ENCODE results near the gene OXSR1. TPM values are rescaled to one million over a fixed set of nuclear protein-coding genes. Genes with fewer than 3 reads are reported as not detected.

Gene OXSR1
- total and polyA plus RNA-seq, 10 donors, result 9.3 to 45.0 (median 30.5) TPM

- H3K9me3 ChIP-seq, result no peaks in the 10 kb centered on the region
- no peak for TF ChIP-seq POLR2A (IDR thresholded peaks at IDR 0.05)
- no peak for TF ChIP-seq CTCF (IDR thresholded peaks at IDR 0.05 in 8 of 11, conservative IDR thresholded peaks at IDR 0.05 in 3 of 11)
- no peak for TF ChIP-seq POLR2AphosphoS5 (IDR thresholded peaks at IDR 0.05)
- no peaks in the 10 kb centered on the region for H3K27me3 ChIP-seq (replicated peaks in 1 of 7)
- 0 to 8% (median 2%) methylated on average over 8 of the region's 8 CpGs for WGBS, 5 donors
- H3K4me3 ChIP-seq, result peak overlapping the region; percentile 82 to 99 (median 96)
- H3K27ac ChIP-seq, result peak overlapping the region; percentile 92 to 97 (median 96)
- intact Hi-C loops (cut with DNase I; ENCODE audit: low total_unique reads), result no loop called here
- peaks cover 0 to 44% (median 34%) of the 10 kb centered on the region in 6 donors for H3K36me3 ChIP-seq
- H3K4me1 ChIP-seq, result peaks cover 30 to 85% (median 52%) of the 10 kb centered on the region in 6 donors
- no peak for DNase-seq
Observed at GRCh38 chr3:38139191-38139590, 26.1 kb upstream of the OXSR1 start.

GRCh38 chr3:38139652-38140051, 25.7 kb upstream of the OXSR1 start:
- Histone ChIP-seq H3K36me3 (peaks cover 0 to 40% (median 31%) of the 10 kb centered on the region in 6 donors), H3K4me1 (peaks cover 28 to 83% (median 50%) of the 10 kb centered on the region in 6 donors), H3K27me3 (replicated peaks in 1 of 7) (no peaks in the 10 kb centered on the region), H3K4me3 (peak overlapping the region; percentile 82 to 99 (median 96)), H3K27ac (peak overlapping the region in 6 of 8 donors; percentile 93 to 97 (median 96)), H3K9me3 (no peaks in the 10 kb centered on the region)
- DNase-seq, result no peak
- intact Hi-C loops (cut with DNase I; ENCODE audit: low total_unique reads), result loop anchor here (10.0 kb wide), 1 partner anchor 105 kb away; no protein-coding TSS in a partner anchor
- WGBS, 5 donors, result 74 to 94% (median 79%) methylated on average over 3 to 7 of the region's 7 CpGs
- TF ChIP-seq POLR2AphosphoS5 (IDR thresholded peaks at IDR 0.05) (no peak), CTCF (IDR thresholded peaks at IDR 0.05 in 8 of 11, conservative IDR thresholded peaks at IDR 0.05 in 3 of 11) (no peak), POLR2A (IDR thresholded peaks at IDR 0.05) (no peak)

DNA sequence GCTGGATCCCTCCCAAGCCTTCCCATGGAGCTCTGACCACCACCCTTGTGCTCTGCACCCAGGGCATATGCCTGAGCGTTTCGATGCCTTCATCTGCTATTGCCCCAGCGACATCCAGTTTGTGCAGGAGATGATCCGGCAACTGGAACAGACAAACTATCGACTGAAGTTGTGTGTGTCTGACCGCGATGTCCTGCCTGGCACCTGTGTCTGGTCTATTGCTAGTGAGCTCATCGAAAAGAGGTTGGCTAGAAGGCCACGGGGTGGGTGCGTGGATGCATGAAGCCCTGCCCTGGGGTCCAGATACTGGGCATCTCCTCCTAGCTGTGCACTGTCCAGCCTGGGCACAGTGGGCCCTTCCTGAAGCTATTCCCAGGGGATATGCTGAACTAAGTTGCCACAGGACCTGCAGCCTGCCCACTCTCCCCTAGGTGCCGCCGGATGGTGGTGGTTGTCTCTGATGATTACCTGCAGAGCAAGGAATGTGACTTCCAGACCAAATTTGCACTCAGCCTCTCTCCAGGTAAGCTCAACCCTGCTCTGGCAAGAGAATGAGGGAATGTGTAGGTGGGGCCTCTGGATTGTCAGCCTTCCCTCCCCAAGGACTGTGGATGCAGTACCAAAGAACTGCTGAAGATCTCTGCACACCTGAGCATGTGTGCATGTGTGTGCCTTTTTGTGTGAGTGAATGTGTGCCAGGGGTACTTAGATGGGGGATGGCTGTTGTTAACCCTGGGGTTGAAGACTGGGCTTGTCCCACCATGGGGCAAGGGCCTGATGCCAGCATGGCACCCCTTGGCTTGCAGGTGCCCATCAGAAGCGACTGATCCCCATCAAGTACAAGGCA, 24.8 kb upstream of the OXSR1 start:
- peak overlapping the region in 5 of 8 donors; percentile 82 to 99 (median 94) for H3K4me3 ChIP-seq
- DNase-seq, result no peak
- intact Hi-C loops (cut with DNase I; ENCODE audit: low total_unique reads), result loop anchor here (10.0 kb wide), 1 partner anchor 104 kb away; no protein-coding TSS in a partner anchor

More for the DNA sequence above, 24.8 kb upstream of the OXSR1 start:
- WGBS, 5 donors, result 96 to 99% (median 98%) methylated on average over 13 of the region's 13 CpGs
- peak overlapping the region in 3 of 8 donors; percentile 93 to 97 (median 95) for H3K27ac ChIP-seq
- peaks cover 20 to 74% (median 41%) of the 10 kb centered on the region in 6 donors for H3K4me1 ChIP-seq
- TF ChIP-seq POLR2A (IDR thresholded peaks at IDR 0.05) (no peak), POLR2AphosphoS5 (IDR thresholded peaks at IDR 0.05) (no peak), CTCF (IDR thresholded peaks at IDR 0.05 in 8 of 11, conservative IDR thresholded peaks at IDR 0.05 in 3 of 11) (no peak)
- no peaks in the 10 kb centered on the region for H3K27me3 ChIP-seq (replicated peaks in 1 of 7)
- peaks cover 0 to 3% (median under 1%) of the 10 kb centered on the region in 8 donors for H3K9me3 ChIP-seq
- H3K36me3 ChIP-seq, result peaks cover 0 to 33% (median 28%) of the 10 kb centered on the region in 6 donors

Data from spleen (tissue), 11 donors.